GM12864 (cell line): ENCODE results near the gene KRIT1.
"Not testable (repeated sequence)": the region's sequence is repeated elsewhere in the genome, so short reads cannot be mapped to it uniquely, and the experiment has no call there.

ENCODE experiments used
- DNase-seq: peaks from one replicate; pipeline ENCODE4 v3.0.0-alpha.2; 2011; ENCODE audit warnings: low read depth
- H3K4me3 ChIP-seq: 2 replicates; pipeline ENCODE4 v1.5.1; 2011; ENCODE audit warnings: mild to moderate bottlenecking, low read depth, low read length, control low read depth
- TF ChIP-seq, protein P1 (sequence below): IDR thresholded peaks from 2 replicates; pipeline ENCODE4 v1.5.1; 2011; ENCODE audit warnings: low read depth, mild to moderate bottlenecking, moderate library complexity, low read length, control low read depth, inconsistent platforms; ENCODE audit errors: missing control alignments

The KRIT1 gene

DNA sequence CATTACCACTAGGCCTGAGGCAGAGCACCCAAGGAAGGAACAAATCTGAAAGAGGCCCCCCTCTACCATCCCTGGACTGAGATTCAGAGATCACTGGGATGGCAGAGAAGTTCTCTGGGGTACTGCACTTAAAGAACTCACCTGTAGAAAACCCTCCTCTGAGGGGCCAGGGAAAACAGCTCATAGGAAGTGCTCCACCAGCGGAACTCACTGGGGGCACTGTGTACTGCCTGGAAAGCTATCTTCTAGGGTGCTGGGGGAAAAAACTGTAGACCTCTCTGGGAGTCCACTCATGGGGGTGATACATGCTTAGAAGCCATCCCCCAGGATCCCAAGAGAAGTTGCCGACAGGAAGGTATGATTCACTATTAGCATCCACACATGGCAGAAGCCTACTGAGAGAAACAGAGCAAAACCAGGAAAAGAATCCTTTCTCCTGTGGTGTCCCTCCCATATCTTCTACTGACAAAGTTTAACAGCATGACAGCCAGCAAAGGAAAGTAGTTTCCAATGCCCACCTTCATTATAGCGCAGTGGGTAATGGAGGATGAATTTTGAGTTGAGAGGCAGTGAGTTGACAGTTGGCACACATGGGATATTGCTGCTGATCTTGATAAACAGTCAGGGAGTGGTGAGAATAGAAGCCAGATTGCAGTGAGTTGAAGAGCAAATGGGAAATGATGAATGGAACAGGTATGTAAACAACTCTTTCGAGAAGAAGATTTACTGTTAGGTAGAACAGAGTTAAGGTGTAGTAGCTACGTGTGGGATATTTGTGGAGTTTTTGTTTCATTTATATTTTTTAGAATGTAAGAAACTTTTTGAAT is 20.9 kb upstream of the KRIT1 start:
- TF ChIP-seq, protein P1, sequence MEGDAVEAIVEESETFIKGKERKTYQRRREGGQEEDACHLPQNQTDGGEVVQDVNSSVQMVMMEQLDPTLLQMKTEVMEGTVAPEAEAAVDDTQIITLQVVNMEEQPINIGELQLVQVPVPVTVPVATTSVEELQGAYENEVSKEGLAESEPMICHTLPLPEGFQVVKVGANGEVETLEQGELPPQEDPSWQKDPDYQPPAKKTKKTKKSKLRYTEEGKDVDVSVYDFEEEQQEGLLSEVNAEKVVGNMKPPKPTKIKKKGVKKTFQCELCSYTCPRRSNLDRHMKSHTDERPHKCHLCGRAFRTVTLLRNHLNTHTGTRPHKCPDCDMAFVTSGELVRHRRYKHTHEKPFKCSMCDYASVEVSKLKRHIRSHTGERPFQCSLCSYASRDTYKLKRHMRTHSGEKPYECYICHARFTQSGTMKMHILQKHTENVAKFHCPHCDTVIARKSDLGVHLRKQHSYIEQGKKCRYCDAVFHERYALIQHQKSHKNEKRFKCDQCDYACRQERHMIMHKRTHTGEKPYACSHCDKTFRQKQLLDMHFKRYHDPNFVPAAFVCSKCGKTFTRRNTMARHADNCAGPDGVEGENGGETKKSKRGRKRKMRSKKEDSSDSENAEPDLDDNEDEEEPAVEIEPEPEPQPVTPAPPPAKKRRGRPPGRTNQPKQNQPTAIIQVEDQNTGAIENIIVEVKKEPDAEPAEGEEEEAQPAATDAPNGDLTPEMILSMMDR = no peak
- DNase-seq = no peak

DNA sequence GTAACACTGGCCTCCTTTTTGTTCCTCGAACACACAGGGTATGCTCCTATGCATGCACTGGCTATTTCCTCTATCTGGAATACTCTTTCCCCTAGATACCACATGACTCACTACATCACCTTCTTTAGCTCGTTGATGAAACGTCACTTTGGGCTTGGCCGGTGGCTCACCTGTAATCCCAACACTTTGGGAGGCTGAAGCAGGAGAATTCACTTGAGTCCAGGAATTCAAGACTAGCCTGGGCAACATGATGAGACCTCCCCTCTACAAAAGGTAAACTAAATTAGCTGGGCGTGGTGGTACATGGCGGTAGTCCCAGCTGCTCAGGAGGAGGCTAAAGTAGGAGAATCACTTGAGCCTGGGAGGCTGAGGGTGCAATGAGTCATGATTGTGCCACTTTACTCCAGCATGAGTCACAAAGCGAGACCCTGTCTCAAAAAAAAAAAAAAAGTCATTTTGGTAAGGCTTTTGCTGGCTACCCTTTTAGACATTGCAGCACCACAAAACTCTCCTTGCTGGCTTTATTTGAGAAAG is 14.6 kb upstream of the KRIT1 start:
- H3K4me3 ChIP-seq = no peak overlapping the region
- TF ChIP-seq, protein P1 = no peak
- no peak for DNase-seq

More for the DNA sequence above, 20.9 kb upstream of the KRIT1 start:
- H3K4me3 ChIP-seq = no peak overlapping the region

DNA sequence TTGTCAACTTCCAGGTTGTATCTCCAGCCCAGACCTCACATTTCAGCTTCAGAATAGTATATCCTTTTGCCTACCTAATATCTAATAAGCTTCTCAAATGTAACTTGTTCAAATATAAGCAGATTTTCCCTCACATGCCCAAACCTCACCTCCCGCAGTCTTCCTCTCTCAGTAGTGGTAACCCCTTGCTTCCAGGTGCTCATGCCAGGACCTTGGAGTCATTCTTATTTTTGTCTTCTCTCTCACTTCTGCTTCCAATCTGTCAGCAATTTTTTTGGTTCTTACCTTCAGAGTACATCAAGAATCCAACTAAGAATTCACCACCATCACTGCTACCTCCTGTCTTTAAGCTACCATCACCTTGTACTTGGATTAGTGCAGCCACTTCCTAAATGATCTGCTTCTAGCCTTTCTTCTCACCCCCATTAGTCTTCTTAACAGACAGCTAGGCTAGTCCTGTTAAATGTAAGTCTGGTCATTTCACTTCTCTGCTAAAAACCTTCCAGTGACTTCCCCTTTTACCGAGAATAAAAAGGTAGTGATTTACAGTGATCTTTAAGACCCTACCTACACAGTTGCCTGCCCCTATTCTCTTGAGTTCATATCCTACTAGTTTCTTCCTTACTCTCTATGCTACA is 14.0 kb upstream of the KRIT1 start:
- DNase-seq = no peak
- TF ChIP-seq, protein P1 = no peak
- no peak overlapping the region for H3K4me3 ChIP-seq

DNA sequence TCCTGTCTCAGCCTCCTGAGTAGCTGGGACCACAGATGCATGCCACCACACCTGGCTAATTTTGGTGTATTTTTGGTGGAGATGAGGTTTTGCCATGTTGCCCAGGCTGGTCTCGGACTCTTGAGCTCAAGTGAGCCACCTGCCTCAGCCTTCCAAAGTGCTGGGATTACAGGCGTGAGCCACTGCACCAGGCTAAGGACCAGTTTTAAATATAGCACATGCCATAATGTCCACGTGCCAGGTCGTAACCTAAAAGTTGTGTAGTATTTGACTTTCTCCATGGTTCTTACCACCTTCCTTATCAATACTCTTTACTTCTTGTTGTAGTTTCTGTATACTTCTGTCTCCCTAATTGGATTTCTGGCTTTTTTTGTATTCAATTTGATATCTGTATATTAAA is 13.3 kb upstream of the KRIT1 start:
- no peak for DNase-seq
- TF ChIP-seq, protein P1 = no peak
- H3K4me3 ChIP-seq = no peak overlapping the region

DNA sequence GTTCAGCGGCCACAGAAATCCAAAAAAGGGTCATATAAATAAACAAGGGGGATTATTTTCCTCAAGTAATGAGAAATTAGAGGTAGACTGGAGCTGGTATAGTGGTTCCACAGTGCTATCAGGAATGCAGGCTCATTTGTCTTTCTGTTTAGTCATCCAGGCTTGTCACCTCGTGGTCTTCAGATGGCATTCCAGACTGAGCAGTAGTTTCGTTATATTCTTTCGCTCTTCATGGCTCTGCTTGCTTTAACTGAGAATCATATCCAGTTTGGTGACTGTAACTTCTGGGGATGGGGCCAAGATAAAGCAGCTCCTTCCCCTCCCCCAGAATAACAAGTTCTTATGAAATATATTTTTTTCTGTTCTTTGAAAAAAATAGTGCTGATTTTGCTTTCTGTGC is 9.6 kb upstream of the KRIT1 start:
- no peak overlapping the region for H3K4me3 ChIP-seq
- DNase-seq = no peak
- TF ChIP-seq, protein P1 = no peak

DNA sequence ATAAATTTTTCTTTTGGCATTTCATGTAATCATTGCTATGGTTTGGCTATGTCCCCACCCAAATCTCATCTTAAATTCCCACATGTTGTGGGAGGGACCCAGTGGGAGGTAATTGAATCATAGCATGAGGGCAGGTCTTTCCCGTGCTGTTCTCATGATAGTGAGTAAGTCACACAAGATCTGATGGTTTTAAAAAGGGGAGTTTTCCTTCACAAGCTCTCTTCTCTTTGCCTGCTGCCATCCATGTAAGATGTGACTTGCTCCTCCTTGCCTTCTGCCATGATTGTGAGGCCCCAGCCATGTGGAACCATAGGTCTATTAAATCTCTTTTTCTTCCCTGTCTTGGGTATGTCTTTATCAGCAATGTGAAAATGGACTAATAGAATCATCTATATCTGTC is 9.1 kb upstream of the KRIT1 start:
- not testable (repeated sequence) for H3K4me3 ChIP-seq, DNase-seq

DNA sequence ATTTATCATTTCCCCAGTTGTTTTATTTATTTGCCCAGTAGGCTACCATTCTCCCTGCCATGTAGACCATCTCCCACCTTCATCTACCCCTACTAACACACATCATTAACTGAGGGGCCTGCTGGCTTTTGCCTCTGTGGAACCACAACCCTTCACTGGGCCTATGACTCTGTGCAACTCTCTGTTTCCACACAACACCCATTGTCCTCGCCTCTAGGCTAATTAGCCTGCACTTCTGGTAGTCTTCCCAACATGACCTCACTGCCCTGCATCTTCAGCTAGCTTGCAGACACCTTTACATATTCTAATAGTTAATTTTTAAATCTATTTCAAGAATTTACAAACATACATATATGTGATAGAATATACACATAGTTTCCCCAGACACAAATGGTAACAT is 7.5 kb upstream of the KRIT1 start:
- TF ChIP-seq, protein P1 = no peak
- H3K4me3 ChIP-seq = no peak overlapping the region
- no peak for DNase-seq
